Neural cell (in vitro differentiated cells): ENCODE results near the gene RHBDD3. TPM values are rescaled to one million over a fixed set of nuclear protein-coding genes. Genes with fewer than 3 reads are reported as not detected.

Source experiments
- H2AFZ ChIP-seq: fragments of 200-600, 300-800 bp; sonication (generic), shearing (Covaris generic); 2 replicates; pipeline ENCODE4 v1.6.0; 2014; ENCODE audit warnings: low read depth, mild to moderate bottlenecking, antibody characterized with exemption, low read length, moderate library complexity
- H3F3A ChIP-seq: fragments of 200-600 bp; shearing (Covaris generic); 2 replicates; pipeline ENCODE4 v1.6.1; 2016; ENCODE audit warnings: mild to moderate bottlenecking, moderate library complexity, mixed read lengths, antibody characterized with exemption, low read length; ENCODE audit not compliant: insufficient read depth, poor library complexity, severe bottlenecking
- H3K27ac ChIP-seq: fragments of 200-600, 300-800 bp; sonication (generic), shearing (Covaris generic); 2 replicates; pipeline ENCODE4 v1.5.1; 2014; ENCODE audit warnings: mild to moderate bottlenecking, low read length, moderate library complexity
- H3K27me3 ChIP-seq: fragments of 300-800, 200-600 bp; sonication (generic), shearing (Covaris generic); 2 replicates; pipeline ENCODE4 v1.6.0; 2014; ENCODE audit warnings: mild to moderate bottlenecking, low read depth, low read length, moderate library complexity; ENCODE audit not compliant: insufficient read depth
- H3K36me3 ChIP-seq: fragments of 300-800, 200-600 bp; sonication (generic), shearing (Covaris generic); 2 replicates; pipeline ENCODE4 v1.5.1; 2014; ENCODE audit warnings: mild to moderate bottlenecking, antibody characterized with exemption, low read length, moderate library complexity; ENCODE audit not compliant: insufficient read depth
- H3K4me2 ChIP-seq: fragments of 300-800, 200-600 bp; sonication (generic), shearing (Covaris generic); 2 replicates; pipeline ENCODE4 v1.6.0; 2014; ENCODE audit warnings: mild to moderate bottlenecking, low read length
- H3K4me3 ChIP-seq: fragments of 300-800, 200-600 bp; sonication (generic), shearing (Covaris generic); 2 replicates; pipeline ENCODE4 v1.5.1; 2014; ENCODE audit warnings: mild to moderate bottlenecking, low read length, moderate library complexity
- H3K79me2 ChIP-seq: fragments of 200-600 bp; shearing (Covaris generic); replicated peaks from 2 replicates; pipeline ENCODE4 v1.6.0; 2014; ENCODE audit warnings: mild to moderate bottlenecking, low read length, moderate library complexity; ENCODE audit not compliant: insufficient read depth
- H3K9ac ChIP-seq: fragments of 300-800, 200-600 bp; sonication (generic), shearing (Covaris generic); 2 replicates; pipeline ENCODE4 v1.6.1; 2016; ENCODE audit warnings: mild to moderate bottlenecking, low read length, mixed read lengths
- H3K9me2 ChIP-seq: fragments of 200-600 bp; shearing (Covaris generic); 2 replicates; pipeline ENCODE4 v1.6.1; 2016; ENCODE audit warnings: mild to moderate bottlenecking, low read length, mixed read lengths; ENCODE audit not compliant: insufficient read depth
- H3K9me3 ChIP-seq: fragments of 200-600, 300-800 bp; sonication (generic), shearing (Covaris generic); 2 replicates; pipeline ENCODE4 v1.6.1; 2016; ENCODE audit warnings: mild to moderate bottlenecking, mixed run types, low read length, moderate library complexity, mixed read lengths
- H4K20me1 ChIP-seq: fragments of 200-600 bp; shearing (Covaris generic); 2 replicates; pipeline ENCODE4 v1.6.1; 2016; ENCODE audit warnings: mild to moderate bottlenecking, mixed run types; ENCODE audit not compliant: insufficient read depth
- EP300 ChIP-seq: fragments of 450-650 bp; conservative IDR thresholded peaks from 2 replicates; pipeline ENCODE4 v1.6.1; 2014; ENCODE audit warnings: antibody characterized with exemption, mild to moderate bottlenecking, moderate library complexity; ENCODE audit not compliant: poor library complexity, severe bottlenecking
- EZH2 ChIP-seq: fragments of 200-600, 300-800 bp; shearing (Covaris generic), sonication (generic); IDR thresholded peaks from 2 replicates; pipeline ENCODE4 v1.6.1; 2014; ENCODE audit warnings: antibody characterized with exemption, low read length, borderline replicate concordance, mild to moderate bottlenecking; ENCODE audit not compliant: insufficient read depth, poor library complexity, severe bottlenecking
- MXI1 ChIP-seq: fragments of 450-650 bp; conservative IDR thresholded peaks from 2 replicates; pipeline ENCODE4 v1.6.1; 2014; ENCODE audit warnings: antibody characterized with exemption, mild to moderate bottlenecking; ENCODE audit not compliant: poor library complexity, severe bottlenecking
- POLR2AphosphoS5 ChIP-seq: IDR thresholded peaks from 2 replicates; pipeline ENCODE4 v1.6.1; 2012
- RAD21 ChIP-seq: fragments of 450-650 bp; conservative IDR thresholded peaks from 2 replicates; pipeline ENCODE4 v1.6.1; 2014; ENCODE audit warnings: antibody characterized with exemption, mild to moderate bottlenecking, moderate library complexity
- SMC3 ChIP-seq: fragments of 450-650 bp; conservative IDR thresholded peaks from 2 replicates; pipeline ENCODE4 v1.6.1; 2014; ENCODE audit warnings: antibody characterized with exemption, mild to moderate bottlenecking, moderate library complexity; ENCODE audit not compliant: poor library complexity
- TAF1 ChIP-seq: IDR thresholded peaks from 2 replicates; pipeline ENCODE4 v1.6.1; 2012; ENCODE audit warnings: low read depth
- polyA plus RNA-seq: library from polyadenylated mRNA; depleted of rRNA; stranded (reverse); fragments of >200 nt; gene quantifications from 2 replicates; pipeline ENCODE4 v1.2.3, GENCODE V29; 2014
- TF ChIP-seq, protein P1 (sequence below): fragments of 450-650 bp; IDR thresholded peaks from 2 replicates; pipeline ENCODE4 v1.5.1; 2014; ENCODE audit warnings: antibody characterized with exemption, mild to moderate bottlenecking, moderate library complexity; ENCODE audit not compliant: poor library complexity, severe bottlenecking
- TF ChIP-seq, protein P2 (sequence below): IDR thresholded peaks from 2 replicates; pipeline ENCODE4 v1.6.1; 2012; ENCODE audit warnings: borderline replicate concordance

RHBDD3 gene
- polyA plus RNA-seq, 1 donor from 2014 or later: 114 TPM

DNA sequence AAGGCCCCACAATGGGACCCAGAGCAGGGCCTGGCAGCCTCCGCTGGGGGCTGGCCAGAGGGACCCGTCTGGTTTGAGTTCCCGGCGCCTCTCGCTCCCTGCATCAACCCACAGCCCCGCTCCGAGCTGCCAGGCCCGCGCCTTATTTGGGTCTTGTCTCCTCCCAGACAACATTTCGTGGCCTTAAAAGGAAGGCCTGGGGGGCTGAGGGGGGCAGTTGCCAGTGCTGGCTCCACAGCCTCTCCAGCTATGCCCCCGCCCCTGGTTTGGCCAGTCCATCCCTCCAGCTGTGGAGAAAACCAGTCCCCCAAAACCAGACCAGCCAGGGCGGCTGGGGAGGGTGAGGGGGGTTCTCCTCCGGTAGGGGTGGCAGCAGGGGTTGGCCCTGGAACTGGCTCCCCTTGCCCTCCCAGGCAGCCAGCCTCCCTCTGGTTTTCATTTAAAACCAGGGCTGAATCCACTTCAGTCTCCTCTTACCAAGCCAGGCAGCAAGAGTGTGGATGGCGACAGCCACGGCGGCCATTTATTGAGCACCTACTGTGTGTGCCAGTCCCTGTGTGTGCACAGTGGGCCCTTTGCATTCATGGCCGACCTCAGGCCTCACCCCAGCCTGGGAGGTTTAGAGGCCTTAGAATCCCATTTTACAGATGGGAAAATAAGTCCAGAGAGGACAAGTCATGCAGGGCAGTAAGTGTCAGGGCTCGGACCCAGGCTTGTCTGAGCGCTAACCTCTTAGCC is 43.5 kb downstream of the RHBDD3 start:
- Histone ChIP-seq H3F3A (no peaks in the 10 kb centered on the region), H3K36me3 (no peaks in the 10 kb centered on the region), H3K9me3 (no peaks in the 10 kb centered on the region), H3K27ac (no peak overlapping the region), H3K4me3 (no peak overlapping the region), H3K9me2 (no peaks in the 10 kb centered on the region), H3K27me3 (no peaks in the 10 kb centered on the region), H3K9ac (no peak overlapping the region), H2AFZ (no peak overlapping the region), H3K4me2 (no peak overlapping the region), H4K20me1 (no peaks in the 10 kb centered on the region), H3K79me2 (no peaks in the 10 kb centered on the region)
- TF ChIP-seq, protein P1, sequence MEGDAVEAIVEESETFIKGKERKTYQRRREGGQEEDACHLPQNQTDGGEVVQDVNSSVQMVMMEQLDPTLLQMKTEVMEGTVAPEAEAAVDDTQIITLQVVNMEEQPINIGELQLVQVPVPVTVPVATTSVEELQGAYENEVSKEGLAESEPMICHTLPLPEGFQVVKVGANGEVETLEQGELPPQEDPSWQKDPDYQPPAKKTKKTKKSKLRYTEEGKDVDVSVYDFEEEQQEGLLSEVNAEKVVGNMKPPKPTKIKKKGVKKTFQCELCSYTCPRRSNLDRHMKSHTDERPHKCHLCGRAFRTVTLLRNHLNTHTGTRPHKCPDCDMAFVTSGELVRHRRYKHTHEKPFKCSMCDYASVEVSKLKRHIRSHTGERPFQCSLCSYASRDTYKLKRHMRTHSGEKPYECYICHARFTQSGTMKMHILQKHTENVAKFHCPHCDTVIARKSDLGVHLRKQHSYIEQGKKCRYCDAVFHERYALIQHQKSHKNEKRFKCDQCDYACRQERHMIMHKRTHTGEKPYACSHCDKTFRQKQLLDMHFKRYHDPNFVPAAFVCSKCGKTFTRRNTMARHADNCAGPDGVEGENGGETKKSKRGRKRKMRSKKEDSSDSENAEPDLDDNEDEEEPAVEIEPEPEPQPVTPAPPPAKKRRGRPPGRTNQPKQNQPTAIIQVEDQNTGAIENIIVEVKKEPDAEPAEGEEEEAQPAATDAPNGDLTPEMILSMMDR: no peak
- TF ChIP-seq POLR2AphosphoS5 (no peak), MXI1 (no peak), TAF1 (no peak), RAD21 (no peak), SMC3 (no peak), EZH2 (no peak), EP300 (no peak)
- TF ChIP-seq, protein P2, sequence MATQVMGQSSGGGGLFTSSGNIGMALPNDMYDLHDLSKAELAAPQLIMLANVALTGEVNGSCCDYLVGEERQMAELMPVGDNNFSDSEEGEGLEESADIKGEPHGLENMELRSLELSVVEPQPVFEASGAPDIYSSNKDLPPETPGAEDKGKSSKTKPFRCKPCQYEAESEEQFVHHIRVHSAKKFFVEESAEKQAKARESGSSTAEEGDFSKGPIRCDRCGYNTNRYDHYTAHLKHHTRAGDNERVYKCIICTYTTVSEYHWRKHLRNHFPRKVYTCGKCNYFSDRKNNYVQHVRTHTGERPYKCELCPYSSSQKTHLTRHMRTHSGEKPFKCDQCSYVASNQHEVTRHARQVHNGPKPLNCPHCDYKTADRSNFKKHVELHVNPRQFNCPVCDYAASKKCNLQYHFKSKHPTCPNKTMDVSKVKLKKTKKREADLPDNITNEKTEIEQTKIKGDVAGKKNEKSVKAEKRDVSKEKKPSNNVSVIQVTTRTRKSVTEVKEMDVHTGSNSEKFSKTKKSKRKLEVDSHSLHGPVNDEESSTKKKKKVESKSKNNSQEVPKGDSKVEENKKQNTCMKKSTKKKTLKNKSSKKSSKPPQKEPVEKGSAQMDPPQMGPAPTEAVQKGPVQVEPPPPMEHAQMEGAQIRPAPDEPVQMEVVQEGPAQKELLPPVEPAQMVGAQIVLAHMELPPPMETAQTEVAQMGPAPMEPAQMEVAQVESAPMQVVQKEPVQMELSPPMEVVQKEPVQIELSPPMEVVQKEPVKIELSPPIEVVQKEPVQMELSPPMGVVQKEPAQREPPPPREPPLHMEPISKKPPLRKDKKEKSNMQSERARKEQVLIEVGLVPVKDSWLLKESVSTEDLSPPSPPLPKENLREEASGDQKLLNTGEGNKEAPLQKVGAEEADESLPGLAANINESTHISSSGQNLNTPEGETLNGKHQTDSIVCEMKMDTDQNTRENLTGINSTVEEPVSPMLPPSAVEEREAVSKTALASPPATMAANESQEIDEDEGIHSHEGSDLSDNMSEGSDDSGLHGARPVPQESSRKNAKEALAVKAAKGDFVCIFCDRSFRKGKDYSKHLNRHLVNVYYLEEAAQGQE: no peak

- no peaks in the 10 kb centered on the region for H3K36me3 ChIP-seq
- no peak overlapping the region for H3K4me3 ChIP-seq
Observed at GRCh38 chr22:29219881-29220670, 47.7 kb downstream of the RHBDD3 start.

More at GRCh38 chr22:29219881-29220670, 47.7 kb downstream of the RHBDD3 start:
- H3K4me2 ChIP-seq: no peak overlapping the region
- H3K9me3 ChIP-seq: no peaks in the 10 kb centered on the region
- no peaks in the 10 kb centered on the region for H3K27me3 ChIP-seq
- H3K79me2 ChIP-seq: no peaks in the 10 kb centered on the region
- H3K27ac ChIP-seq: no peak overlapping the region
- TF ChIP-seq, protein P1: no peak
- TF ChIP-seq EZH2: no peak
- TF ChIP-seq, protein P2: no peak
- TF ChIP-seq POLR2AphosphoS5: no peak
- no peak for TF ChIP-seq TAF1
- no peak for TF ChIP-seq MXI1
- no peak for TF ChIP-seq RAD21
- no peak for TF ChIP-seq SMC3
- TF ChIP-seq EP300: no peak
- H3K9ac ChIP-seq: no peak overlapping the region
- no peaks in the 10 kb centered on the region for H3K9me2 ChIP-seq
- H3F3A ChIP-seq: no peaks in the 10 kb centered on the region
- no peaks in the 10 kb centered on the region for H4K20me1 ChIP-seq
- no peak overlapping the region for H2AFZ ChIP-seq
